HL-60 (cell line): Measurements from ENCODE around the gene PIP5KL1.

ENCODE experiments used
- POLR2AphosphoS5 ChIP-seq: IDR thresholded peaks from 2 replicates; pipeline ENCODE4 v1.6.1; 2012; ENCODE audit warnings: low read depth
- SPI1 ChIP-seq: IDR thresholded peaks from 2 replicates; pipeline ENCODE4 v1.6.1; 2012; ENCODE audit warnings: low read depth, mild to moderate bottlenecking, borderline replicate concordance
- TF ChIP-seq, protein P1 (sequence below): IDR thresholded peaks from one replicate; pipeline ENCODE4 v1.5.1; 2011; ENCODE audit warnings: low read length, control low read depth, inconsistent platforms; ENCODE audit not compliant: insufficient read depth
- TF ChIP-seq, protein P2 (sequence below): IDR thresholded peaks from 2 replicates; pipeline ENCODE4 v1.6.1; 2012; ENCODE audit warnings: low read depth; ENCODE audit not compliant: insufficient replicate concordance

DNA sequence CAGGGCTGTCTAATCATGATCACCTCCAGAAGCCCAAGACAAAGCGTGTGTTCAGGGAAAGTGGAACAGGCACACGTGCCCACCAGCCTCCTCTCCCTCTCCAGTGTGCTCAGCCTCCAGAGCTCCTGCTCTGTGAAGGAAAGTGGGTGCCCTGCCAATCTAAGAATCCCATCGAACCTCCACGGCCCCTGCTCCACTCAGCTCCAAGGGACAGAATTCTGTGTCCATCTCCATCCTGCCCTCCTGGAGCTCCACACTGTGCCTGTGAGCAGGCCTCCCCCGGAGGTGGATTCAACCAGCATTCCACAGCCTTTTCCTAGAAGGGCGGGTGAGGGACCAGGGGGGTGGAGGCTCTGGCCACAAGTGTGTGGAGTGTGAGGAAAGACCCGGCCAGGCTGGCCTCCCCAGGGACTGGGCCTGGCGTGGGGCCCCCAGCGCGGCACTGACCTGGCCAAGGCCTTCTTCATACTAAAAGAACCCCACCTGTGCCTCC is 44.2 kb upstream of the PIP5KL1 start:
- TF ChIP-seq, protein P1, sequence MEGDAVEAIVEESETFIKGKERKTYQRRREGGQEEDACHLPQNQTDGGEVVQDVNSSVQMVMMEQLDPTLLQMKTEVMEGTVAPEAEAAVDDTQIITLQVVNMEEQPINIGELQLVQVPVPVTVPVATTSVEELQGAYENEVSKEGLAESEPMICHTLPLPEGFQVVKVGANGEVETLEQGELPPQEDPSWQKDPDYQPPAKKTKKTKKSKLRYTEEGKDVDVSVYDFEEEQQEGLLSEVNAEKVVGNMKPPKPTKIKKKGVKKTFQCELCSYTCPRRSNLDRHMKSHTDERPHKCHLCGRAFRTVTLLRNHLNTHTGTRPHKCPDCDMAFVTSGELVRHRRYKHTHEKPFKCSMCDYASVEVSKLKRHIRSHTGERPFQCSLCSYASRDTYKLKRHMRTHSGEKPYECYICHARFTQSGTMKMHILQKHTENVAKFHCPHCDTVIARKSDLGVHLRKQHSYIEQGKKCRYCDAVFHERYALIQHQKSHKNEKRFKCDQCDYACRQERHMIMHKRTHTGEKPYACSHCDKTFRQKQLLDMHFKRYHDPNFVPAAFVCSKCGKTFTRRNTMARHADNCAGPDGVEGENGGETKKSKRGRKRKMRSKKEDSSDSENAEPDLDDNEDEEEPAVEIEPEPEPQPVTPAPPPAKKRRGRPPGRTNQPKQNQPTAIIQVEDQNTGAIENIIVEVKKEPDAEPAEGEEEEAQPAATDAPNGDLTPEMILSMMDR, result no peak
- TF ChIP-seq, protein P2, sequence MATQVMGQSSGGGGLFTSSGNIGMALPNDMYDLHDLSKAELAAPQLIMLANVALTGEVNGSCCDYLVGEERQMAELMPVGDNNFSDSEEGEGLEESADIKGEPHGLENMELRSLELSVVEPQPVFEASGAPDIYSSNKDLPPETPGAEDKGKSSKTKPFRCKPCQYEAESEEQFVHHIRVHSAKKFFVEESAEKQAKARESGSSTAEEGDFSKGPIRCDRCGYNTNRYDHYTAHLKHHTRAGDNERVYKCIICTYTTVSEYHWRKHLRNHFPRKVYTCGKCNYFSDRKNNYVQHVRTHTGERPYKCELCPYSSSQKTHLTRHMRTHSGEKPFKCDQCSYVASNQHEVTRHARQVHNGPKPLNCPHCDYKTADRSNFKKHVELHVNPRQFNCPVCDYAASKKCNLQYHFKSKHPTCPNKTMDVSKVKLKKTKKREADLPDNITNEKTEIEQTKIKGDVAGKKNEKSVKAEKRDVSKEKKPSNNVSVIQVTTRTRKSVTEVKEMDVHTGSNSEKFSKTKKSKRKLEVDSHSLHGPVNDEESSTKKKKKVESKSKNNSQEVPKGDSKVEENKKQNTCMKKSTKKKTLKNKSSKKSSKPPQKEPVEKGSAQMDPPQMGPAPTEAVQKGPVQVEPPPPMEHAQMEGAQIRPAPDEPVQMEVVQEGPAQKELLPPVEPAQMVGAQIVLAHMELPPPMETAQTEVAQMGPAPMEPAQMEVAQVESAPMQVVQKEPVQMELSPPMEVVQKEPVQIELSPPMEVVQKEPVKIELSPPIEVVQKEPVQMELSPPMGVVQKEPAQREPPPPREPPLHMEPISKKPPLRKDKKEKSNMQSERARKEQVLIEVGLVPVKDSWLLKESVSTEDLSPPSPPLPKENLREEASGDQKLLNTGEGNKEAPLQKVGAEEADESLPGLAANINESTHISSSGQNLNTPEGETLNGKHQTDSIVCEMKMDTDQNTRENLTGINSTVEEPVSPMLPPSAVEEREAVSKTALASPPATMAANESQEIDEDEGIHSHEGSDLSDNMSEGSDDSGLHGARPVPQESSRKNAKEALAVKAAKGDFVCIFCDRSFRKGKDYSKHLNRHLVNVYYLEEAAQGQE, result no peak
- TF ChIP-seq POLR2AphosphoS5 (no peak), SPI1 (no peak)
